NCI-H2196 (cell line): Measurements from ENCODE around the gene OLFM2.

ENCODE experiments used
- DNase-seq: peaks from one replicate; lab custom pipeline; 2025; ENCODE audit not compliant: unreplicated experiment; lab: John Stamatoyannopoulos, UW

The OLFM2 gene

DNA sequence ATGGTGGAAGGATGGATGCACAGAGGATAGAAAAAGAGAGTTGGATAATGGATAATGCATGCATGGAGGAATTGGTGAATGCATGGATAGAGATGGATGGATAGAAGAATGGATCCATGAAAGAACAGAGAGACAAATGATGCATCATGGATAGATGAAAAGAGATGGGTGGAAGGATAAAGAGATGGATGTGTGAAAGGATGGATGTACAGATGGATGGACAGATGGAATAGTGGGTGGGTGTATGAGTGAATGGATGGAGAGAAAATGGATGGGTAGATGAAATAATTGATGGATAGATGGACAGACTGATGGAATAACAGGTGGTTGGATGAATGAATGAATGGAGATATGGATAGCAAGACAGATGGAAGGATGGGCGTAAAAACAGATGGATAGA, 25.7 kb downstream of the OLFM2 start:
- DNase-seq: no peak

DNA sequence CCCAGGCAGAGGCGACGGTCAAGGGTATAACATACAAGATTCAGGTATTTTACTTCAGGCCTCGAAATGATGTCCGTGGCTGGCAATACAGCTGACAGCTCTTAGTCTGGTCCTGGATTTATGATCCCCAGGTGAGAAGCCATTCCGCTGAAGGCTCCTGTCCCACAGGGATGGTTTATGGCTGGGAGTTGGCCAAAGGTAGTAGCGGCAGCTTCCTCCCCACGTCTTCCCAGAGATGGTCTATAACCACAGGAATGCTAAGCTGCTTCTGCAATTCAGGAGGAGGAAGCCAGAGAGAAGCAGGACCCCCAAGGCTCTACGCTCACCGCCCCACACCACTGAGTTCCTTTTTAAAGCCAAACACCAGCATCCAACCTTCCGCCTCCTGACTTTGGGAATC, 27.1 kb downstream of the OLFM2 start:
- no peak for DNase-seq

DNA sequence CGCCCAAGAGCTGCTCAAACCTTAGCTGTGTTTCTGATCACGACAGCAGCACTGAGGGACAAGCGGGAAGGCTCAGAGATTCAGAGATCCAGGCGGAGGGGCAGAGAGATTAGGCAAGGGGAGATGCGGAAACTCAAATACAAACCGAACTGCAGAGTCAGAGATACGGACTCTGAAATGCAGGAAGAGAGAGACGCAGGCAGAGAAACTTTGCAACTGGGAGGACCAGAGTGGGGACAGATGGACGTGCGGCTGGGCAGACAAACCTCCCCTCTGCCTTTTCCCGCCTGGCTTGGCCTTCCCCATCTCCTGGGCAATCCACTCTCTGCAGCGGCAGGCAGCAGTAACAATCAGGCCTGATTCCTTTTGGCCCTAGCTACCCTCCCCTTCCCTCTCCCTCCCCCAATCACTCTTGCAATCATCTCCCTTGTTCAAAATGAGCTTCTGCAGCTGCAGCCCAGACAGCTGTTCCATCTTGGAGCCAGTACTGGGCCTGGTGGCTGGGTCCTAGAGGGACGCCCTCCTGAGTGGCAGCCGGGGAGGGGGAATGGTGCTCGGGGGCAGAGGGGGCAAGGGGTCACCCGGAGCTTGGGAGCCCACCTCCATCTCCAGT, 29.7 kb downstream of the OLFM2 start:
- no peak for DNase-seq

DNA sequence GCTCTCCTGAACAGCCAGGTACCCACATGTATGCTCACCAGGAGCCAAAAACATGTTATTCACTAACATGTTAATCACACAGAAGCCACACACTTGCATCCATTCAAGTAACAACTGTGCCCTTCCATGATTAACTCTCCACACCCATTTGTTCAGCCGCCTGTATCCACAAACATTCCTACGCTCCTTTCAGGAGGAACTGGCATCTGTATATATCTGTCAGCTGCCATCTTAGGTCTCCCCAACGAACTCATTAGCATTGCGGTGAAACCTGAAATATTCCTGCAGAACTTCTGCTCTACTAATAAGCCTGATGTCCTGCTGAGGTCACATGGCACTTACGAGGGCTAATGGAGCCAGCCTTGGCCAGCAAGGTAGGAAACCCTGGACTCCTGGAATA, 33.0 kb downstream of the OLFM2 start:
- DNase-seq: no peak

DNA sequence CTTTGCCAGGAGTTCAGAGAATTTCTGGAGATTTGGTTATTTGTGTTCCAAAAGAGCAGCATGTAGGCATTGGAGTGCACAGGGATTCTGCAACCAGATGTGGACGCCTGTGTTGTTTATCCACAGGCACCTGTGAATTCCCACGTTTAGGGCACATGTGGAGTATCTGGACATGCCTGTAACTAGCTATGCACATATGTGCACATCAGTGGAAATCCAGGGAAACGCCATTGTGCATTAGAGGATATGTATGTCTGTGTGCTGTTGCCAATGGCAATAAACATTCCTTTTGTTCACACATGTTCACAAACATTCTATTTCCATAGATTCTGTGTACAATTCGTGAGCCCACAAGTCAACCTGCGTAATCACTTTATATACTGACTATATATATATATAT, 34.7 kb downstream of the OLFM2 start:
- no peak for DNase-seq

DNA sequence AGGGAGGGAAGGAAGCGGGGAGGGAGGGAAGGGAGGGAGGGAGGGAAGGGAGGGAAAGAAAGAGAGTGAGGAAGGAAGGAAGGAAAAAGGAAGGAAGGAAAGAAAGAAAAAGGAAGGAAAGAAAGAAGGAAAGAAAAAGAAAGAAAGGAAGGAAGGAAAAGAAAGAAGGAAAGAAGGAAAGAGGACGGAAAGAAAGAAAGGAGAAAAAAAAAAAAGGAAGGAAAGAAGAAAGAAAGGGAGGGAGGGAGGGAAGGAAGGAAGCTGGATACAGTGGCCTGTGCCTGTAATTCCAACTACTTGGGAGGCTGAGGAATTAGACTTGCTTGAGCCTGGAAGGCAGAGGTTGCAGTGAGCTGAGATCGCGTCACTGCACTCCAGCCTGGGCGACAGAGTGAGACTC, 35.3 kb downstream of the OLFM2 start:
- no peak for DNase-seq

DNA sequence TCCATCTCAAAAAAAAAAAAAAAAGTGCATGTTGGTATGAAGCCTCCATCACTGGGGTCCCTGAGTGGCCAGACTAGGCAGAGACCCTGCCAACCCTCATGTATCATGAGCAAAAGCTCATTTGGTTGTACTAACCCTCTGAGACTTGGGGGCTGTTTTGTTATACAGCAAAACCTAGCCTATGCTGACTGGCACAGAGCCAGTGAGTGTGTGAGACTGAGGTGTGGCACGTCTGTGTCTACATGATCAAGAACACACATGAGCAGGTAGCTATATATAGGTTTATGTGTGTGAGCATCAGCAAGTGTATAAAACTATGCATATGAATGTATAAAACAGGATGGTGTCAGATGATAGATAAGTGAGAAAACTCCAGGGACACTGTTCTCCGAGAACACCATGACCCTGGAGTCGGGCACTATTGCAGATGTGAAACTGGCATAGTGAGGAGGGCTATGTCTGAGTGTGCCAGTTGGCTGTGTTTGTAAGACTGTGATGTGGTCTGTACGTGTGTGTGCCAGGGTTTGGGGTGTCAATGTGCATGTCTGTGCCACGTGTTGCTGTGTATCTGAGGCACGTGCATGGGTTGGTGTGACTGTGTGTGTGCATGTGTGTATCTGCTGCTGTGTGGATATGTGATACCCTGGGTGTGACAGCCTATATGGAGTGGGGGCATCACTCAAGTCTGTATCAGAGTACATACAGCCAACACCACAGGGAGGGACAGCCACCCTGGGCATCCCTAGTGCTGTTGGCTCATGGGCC, 44.5 kb downstream of the OLFM2 start:
- DNase-seq: no peak

DNA sequence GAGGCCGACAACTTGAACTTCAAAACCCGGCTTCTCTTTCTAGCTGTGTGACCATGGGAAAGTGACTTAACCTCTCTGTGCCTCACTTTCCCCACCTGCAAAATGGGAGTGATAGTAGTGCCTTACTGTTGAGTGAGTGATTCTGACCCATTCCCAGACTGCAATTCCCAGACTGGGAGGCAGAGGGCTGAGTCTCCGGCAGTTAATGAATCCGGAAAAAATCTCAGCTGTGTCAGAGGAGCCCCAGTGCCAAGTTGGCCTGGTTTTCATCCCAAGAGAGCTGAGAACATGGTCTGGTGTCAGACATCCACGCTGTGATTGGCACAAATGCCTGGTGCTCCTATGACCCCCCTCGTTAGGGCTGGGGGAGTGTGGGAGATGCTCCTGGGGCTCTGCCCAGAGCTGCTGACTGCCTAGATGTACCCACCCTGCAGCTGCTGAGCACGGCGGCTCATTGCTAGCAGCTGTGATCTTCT, 51.2 kb downstream of the OLFM2 start:
- DNase-seq: no peak

DNA sequence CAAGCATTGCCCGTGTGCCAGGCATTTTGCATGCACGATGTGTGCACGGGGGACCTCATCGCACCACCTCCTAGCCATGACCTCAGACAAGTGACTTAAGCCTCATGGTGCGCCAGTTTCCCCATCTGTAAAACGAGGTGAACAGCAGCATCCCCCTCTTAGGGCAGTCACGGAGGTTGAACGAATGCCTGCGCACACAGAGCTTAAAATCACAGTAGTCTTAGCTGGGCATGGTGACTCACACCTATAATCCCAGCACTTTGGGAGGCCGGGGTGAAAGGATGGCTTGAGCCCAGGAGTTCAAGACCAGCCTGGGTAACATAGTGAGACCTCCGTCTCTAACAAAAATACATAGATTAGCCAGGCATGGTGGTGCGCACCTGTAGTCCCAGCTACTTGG, 52.6 kb downstream of the OLFM2 start:
- no peak for DNase-seq

DNA sequence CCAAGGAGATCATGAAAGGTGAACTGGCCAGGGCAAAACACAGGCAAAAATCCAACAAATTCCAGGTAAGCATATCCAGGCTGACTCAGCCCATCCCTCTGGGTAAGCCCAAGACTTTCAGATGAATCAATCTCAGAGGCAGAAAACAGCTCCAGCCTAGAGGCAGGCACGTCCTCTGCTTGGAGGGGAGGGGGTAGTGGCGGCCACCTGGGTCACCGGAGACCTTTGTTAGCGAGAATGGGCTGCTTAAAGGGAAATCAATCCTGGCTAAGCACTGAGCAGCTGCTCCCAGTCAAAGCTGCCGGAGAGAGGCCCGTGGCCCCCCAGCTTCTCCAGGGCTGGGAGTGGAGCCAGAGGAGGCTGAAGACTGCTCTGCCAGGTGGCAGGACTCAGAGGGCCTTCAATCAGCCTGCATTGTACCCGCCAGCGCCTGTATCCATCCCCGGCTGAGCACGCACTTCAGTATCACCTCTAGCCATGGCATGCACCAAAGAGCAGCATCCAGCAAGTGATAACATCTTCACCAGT, 53.0 kb downstream of the OLFM2 start:
- peak; percentile 64 for DNase-seq

DNA sequence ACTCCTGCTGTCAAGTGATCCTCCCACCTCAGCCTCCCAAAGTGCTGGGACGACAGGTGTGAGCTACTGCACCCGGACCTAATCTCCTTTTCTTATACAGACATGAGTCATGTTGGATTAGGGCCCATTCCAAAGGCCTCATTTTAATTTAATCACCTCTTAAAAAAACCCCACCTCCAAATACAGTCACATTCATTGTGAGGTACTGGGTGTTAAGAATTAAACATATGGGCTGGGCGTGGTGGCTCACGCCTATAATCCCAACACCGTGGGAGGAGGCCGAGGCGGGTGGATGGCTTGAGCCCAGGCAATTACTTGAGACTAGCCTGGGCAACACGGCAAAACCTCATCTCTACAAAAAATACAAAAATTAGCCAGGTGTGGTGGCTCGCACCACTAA, 54.6 kb downstream of the OLFM2 start:
- no peak for DNase-seq

DNA sequence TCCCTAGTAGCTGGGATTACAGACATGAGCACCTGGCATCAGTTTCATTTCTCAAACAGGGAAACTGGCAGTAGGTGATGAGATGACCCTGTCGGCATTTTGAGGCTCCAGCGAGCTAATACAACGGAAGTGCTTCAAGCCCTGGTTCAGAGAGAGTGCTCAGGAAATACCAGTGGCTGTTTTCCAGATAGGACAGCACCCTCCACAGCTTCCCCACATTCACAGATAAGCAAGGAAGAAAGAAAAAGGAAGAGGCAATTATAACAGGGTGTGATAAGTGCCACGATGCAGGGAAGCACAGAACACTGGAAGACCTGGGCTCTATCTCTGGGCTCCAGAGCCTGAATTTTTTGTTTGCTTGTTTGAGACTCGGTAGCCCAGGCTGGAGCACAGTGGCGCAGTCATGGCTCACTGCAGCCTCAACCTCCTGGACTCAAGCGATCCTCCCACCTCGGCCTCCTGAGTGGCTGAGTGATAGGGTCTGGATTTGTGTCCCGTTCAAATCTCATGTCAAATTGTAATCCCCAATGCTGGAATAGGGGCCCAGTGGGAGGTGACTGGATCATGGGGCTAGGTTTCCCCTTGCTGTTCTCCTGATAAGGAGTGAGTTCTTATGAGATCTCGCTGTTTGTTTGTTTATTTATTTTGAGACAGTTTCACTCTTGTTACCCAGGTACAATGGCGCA, 57.7 kb downstream of the OLFM2 start:
- DNase-seq: no peak

DNA sequence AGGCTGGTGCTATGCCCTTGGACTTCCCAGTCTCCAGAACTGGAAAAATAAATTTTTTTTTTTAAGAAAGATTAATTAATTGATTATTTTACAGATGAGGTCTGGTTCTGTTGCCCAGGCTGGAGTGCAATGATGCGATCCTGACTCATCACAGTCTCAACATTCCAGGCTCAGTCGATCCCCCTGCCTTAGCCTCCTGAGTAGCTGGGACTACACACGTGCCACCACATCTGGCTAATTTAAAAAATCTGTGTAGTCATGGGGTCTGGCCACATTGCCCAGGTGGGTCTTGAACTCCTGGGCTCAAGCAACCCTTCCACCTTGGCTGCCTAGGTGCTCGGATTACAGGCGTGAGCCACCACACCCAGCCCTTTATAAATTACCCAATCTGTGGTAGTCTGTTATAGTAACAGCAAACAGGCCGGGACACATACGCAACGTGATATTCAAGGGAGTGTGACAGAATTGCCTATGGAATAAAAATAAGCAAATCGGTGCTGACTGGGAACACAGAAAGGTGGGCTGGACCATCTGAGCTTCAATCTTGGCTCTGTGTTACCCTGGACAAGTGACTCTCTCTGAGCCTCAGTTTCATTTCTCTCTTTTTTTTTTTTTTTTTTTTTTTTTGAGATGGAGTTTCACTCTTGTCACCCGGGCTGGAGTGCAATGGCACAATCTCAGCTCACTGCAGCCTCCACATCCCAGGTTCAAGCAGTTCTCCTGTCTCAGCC, 58.4 kb downstream of the OLFM2 start:
- no peak for DNase-seq

DNA sequence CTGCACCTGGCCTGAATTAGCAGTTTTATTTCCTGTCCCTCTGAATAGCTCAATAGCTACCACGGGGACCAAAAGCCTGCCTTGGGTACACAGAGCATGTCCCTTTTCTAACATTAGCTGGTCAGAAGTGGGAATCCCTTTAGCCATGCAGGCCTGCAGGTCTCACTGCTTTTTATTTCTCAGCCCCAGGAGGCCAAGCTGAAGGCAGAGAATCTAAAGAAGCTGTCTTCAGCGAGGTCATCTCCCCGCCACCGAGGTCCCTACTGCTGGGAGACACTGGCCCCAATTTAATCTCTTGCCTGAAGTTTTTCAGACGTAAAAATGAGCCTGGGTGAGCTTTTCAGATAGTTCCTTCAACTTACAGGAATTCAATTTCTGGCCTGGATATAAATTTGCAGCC, 60.5 kb downstream of the OLFM2 start:
- no peak for DNase-seq

DNA sequence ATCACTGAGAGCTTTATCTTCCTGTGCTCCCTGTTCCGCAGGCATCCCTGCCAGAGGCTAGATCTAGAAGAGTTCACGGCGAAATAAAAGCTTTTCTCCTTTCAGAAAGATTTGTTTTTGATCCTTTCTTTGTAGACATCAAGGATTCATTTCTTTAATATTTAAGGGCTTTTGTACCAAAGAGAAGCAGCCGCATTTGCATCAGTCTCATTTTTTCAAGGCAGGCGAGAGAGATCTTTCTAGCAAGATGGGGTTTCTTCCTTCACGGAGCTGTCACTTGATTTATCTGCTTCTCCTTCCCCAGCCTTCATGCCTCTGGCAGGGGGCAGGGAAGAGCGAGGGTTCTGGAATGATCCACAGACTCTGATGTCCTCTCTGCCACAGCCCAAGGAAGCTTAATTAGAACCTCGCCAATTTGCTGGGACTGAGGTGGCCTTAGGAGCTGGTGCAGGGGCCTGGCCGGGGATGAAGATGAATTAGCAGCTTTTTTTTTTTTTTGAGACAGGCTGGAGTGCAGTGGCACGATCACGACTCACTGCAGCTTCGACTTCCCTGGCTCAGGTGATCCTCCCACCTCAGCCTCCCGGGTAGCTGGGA, 61.2 kb downstream of the OLFM2 start:
- DNase-seq: no peak

DNA sequence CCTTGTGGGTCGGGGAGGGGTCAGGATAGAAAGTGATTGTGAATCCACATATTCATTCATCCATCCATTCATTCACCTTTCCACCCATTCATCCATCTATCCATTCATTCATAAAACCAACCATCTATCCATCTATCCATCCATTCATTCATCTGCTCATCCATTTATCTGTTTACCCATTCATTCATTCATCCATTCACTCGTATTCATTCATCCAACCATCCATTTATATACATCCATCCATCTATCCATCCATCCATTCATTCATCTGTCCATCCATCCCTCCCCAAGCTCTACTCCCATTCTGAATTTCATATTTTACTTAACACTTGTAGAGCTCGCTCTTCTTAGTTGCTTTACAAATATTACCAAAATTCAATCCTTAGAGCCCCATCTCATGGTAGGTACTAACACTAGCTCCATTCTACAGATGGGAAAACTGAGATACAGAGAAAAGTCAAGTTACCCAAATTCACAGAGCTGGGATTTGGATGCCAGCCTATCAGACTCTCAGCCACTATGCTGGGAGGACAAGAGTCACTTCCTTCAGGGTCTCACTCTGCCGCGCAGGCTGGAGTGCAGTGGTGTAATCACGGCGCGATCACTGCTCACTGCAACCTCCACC, 63.6 kb downstream of the OLFM2 start:
- no peak for DNase-seq

DNA sequence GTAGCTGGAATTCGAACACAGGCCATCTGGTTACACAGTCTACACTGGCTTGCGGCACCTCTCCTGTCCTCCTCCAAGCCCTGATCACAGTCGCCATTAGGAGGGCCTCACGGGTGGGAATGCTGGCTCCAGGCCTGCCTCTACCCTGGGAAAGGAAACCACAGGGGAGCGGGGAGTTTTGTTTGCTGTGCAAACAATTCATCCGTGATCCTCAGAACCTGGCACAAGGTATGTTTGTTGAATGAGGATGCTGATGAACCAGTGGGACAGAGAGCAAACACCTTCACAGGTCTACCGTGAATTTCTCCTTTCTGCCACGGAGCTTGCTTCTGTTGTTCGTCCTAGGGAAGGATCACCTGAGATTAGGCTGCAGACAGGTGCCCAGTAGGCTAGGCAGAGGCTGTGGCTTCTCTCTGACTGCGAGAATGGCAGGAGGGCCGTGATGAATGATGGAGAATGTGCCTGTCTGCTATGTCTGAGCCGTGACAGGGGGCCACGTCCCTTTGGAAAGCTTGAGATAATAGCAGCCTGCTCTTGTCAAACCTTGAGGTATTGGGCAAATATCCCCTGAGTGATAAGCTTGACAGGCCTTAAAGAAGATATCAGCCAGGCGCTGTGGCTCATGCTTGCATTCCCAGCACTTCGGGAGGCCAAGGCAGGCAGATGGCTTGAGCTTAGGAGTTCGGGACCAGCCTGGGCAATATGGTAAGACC, 64.5 kb downstream of the OLFM2 start:
- peak; percentile 8 for DNase-seq

DNA sequence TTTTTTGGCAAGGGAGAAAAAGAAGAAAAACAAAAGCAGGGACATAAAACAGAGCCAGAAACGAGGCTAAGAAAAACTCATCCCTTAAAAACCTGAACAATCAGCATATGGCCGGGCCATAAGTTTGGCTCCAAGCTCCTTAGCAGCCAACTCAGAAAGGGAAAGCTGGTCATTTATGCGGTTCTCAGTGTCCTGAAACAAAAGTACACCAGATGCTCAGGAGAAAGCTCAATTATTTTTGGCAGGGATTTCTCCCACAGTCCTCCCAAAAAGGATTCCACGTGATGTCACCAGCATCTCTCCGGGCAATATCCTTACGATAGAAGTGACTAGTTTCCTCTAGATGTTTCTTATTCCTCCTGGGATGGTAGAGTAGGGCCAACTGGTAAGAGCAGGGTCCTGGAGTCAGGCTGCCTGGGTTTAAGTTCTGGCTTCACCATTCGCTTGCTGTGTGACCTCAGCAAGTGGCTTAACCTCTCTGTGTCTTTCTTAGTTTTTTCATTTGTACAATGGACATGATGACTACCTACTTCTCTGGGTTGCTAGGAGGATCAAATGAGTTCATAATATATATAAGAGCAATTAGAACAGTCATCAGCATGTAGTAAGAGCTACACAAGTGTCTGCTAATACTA, 67.2 kb downstream of the OLFM2 start:
- no peak for DNase-seq

DNA sequence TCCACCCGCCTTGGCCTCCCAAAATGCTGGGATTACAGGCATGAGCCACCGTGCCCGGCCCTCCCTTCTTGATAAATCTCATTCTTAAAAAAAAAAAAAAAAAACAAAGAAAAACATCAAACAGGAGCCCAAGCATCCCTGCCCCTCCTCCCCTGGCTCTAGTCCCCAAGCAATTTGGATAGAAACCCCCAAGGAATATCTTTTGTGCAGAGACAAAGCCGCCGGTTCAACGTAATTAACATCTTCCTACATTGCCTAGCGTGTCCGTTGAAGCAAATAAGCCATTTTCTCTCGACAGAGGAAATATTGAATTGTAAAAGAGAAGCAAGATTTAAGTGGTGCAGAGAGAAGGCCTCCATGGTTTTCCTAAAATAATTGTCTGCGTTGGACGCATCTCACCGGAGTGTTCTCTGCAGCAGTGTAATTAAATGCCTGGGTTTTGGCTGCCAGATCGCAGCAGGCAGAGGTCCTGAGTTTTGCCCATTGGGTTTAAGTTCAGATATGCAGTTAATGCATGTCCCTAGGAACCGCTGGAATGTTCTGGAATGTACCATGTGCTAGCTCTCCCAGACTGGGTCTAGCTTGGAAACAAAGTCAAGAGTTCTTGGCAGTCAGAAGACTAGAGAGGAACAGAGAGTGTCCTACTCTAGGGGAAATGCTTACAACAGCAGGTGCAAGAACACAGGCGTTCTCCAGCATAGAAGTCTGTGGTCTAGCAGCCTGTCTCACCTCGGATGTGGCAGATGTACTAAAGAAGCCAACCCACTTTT, 70.4 kb downstream of the OLFM2 start:
- no peak for DNase-seq
